Measurements from ENCODE around the gene PPRC1.

GRCh38 chr10:102196893-102197292, 64.1 kb downstream of the PPRC1 start:
- no peak for TF ChIP-seq CTCF (IDR thresholded peaks at IDR 0.05; ENCODE audit: insufficient read depth, low read length, poor library complexity, severe bottlenecking)
- TF ChIP-seq EZH2phosphoT487 (conservative IDR thresholded peaks at IDR 0.05; ENCODE audit: low read length): no peak
